ENCODE data around the gene BTBD18. TPM values are rescaled to one million over a fixed set of nuclear protein-coding genes. Genes with fewer than 3 reads are reported as not detected.

Gene BTBD18
- total and polyA plus RNA-seq, 10 of the 15 experiments (the other 5 are each of a cell fraction or from before 2014, with no cell fraction given) = 0.05 to 0.58 (median 0.19) TPM; not detected in 6

- TF ChIP-seq ZBTB33 (IDR thresholded peaks at IDR 0.05) = no peak
- peak; percentile 33 for TF ChIP-seq CUX1 (IDR thresholded peaks at IDR 0.05; ENCODE audit: insufficient replicate concordance, low read depth, low read length)
- no peak for TF ChIP-seq GATAD2B (conservative IDR thresholded peaks at IDR 0.05; ENCODE audit: low read depth)
- no peak for TF ChIP-seq SMAD1 (IDR thresholded peaks at IDR 0.05; ENCODE audit: low read depth, partially characterized antibody)
- no peak for TF ChIP-seq PBX3 (IDR thresholded peaks at IDR 0.05; ENCODE audit: insufficient replicate concordance, low read depth, low read length)
- peak; percentile 93 for TF ChIP-seq SREBF1 (IDR thresholded peaks at IDR 0.05; ENCODE audit: low read length)
- no peak for TF ChIP-seq SREBF2 (IDR thresholded peaks at IDR 0.05; ENCODE audit: low read length)
- no peak for TF ChIP-seq ZBTB4 (CRISPR knock-in tag; IDR thresholded peaks at IDR 0.05)
- TF ChIP-seq TBL1XR1 (IDR thresholded peaks at IDR 0.05; ENCODE audit: low read depth, low read length) = peak; percentile 73
- peak; percentile 90 for TF ChIP-seq RELB (IDR thresholded peaks at IDR 0.05; ENCODE audit: low read depth)
Measured at GRCh38 chr11:57741132-57742086, 10.2 kb downstream of the BTBD18 start, which contains the start of gene SELENOH (continued).
